ENCODE measurements around the gene NTSR2. TPM values are rescaled to one million over a fixed set of nuclear protein-coding genes. Genes with fewer than 3 reads are reported as not detected.

Gene NTSR2
- total and polyA plus RNA-seq, 10 of the 15 experiments (the other 5 are each of a cell fraction or from before 2014, with no cell fraction given), result not detected

- ATAC-seq (no peak), FAIRE-seq (no peak), DNase-seq (ENCODE audit: low read depth, low spot score) (no peak)
- peaks cover 0 to 4% of the 10 kb centered on the region in 2 experiments; a peak in 1 of 4 replicates for H3K27me3 ChIP-seq (replicated peaks in 1 of 2; ENCODE audit: control insufficient read depth in 2 of 2, insufficient read depth in 2 of 2, low read length in 1 of 2)
- TF ChIP-seq YY1 (IDR thresholded peaks at IDR 0.05; ENCODE audit: low read depth, low read length) (no peak), CHD4 (IDR thresholded peaks at IDR 0.05) (no peak), ZNF207 (IDR thresholded peaks at IDR 0.05; ENCODE audit: borderline replicate concordance) (no peak), BCL11A (IDR thresholded peaks at IDR 0.05; ENCODE audit: low read depth, low read length) (no peak), E4F1 (IDR thresholded peaks at IDR 0.05; ENCODE audit: borderline replicate concordance, partially characterized antibody) (no peak), LARP7 (IDR thresholded peaks at IDR 0.05) (no peak), NFIC (IDR thresholded peaks at IDR 0.05; ENCODE audit: low read depth, low read length) (no peak)
- H3K27ac ChIP-seq (ENCODE audit: control insufficient read depth, insufficient read depth), result no peak overlapping the region
- H2AFZ ChIP-seq (ENCODE audit: control insufficient read depth, low read depth, low read length), result no peak overlapping the region
- H3K79me2 ChIP-seq (ENCODE audit: control insufficient read depth, insufficient read depth, low read length), result no peaks in the 10 kb centered on the region
- H3K4me3 ChIP-seq, result no peak overlapping the region
- H3K9me3 ChIP-seq (replicated peaks; ENCODE audit: control insufficient read depth, insufficient read depth, low read length), result no peaks in the 10 kb centered on the region
- intact Hi-C loops (cut with micrococcal nuclease; ENCODE audit: unreplicated experiment), result loop anchor here (10.0 kb wide), 1 partner anchor 1305 kb away; no protein-coding TSS in a partner anchor
- H3K36me3 ChIP-seq (ENCODE audit: control insufficient read depth in 2 of 2, insufficient read depth in 2 of 2, low read length in 1 of 2), result no peaks in the 10 kb centered on the region; a peak in 1 of 4 replicates
- no peak overlapping the region for H3K9ac ChIP-seq (ENCODE audit: control insufficient read depth, insufficient read depth, low read length)
- no peak overlapping the region for H3K4me2 ChIP-seq (ENCODE audit: control insufficient read depth, insufficient read depth)
- ChIA-PET CTCF (interaction anchor here (0.6 to 16.6 kb wide), 5 partner anchors 10 to 81 kb away, joined by 3 to 353 read pairs (median 6); no protein-coding TSS in a partner anchor), RAD21 (ENCODE audit: unreplicated experiment) (interaction anchor here (1.0 kb wide), 1 partner anchor 54 kb away, joined by 3 read pairs; no protein-coding TSS in a partner anchor), SMC1A (ENCODE audit: uncharacterized antibody, unreplicated experiment) (interaction anchor here (1.5 to 2.1 kb wide), 3 partner anchors 10 to 79 kb away, joined by 3 to 6 read pairs (median 4); no protein-coding TSS in a partner anchor), POLR2A (no interaction called here)
- no peaks in the 10 kb centered on the region for H4K20me1 ChIP-seq (ENCODE audit: control insufficient read depth, insufficient read depth)
- no peaks in the 10 kb centered on the region for H3K4me1 ChIP-seq (ENCODE audit: control insufficient read depth, insufficient read depth, low read length)
- no TSS peak for BruUV-seq (replicated peaks)
- in situ Hi-C loops (cut with MboI), result no loop called here
- WGBS (ENCODE audit: insufficient coverage, insufficient replicate concordance, low lambda C conversion rate, missing lambda C conversion rate), result 30% methylated on average over 9 of the region's 9 CpGs
These were observed 30.0 kb upstream of the NTSR2 start for GRCh38 chr2:11699686-11700670.
